CD14-positive monocyte (primary cell): ENCODE measurements around the gene PTGR1. TPM values are rescaled to one million over a fixed set of nuclear protein-coding genes. Genes with fewer than 3 reads are reported as not detected.

Experiments
- DNase-seq, 3 donors: peaks; one replicate each; pipeline ENCODE4 v3.0.0-alpha.2; 2011 to 2022
- H2AFZ ChIP-seq: 2 replicates; pipeline ENCODE4 v1.6.0; 2012; ENCODE audit warnings: mild to moderate bottlenecking, low read depth, low read length, inconsistent platforms; ENCODE audit not compliant: insufficient read depth, poor library complexity, severe bottlenecking
- H3K27ac ChIP-seq, 2 donors: 1 replicate in 1 of 2; 2 replicates in 1 of 2; pipeline ENCODE4 v1.5.1; 2012 to 2013; ENCODE audit warnings: low read length in 2 of 2, control low read depth in 1 of 2, inconsistent platforms in 1 of 2, low read depth in 1 of 2, mild to moderate bottlenecking in 1 of 2
- H3K27me3 ChIP-seq, 2 donors: one replicate each; pipeline versions ENCODE4 v1.6.0 to v1.6.1; 2011 to 2013; ENCODE audit warnings: low read length in 2 of 2; ENCODE audit not compliant: control insufficient read depth in 2 of 2, insufficient read depth in 2 of 2
- H3K36me3 ChIP-seq, 2 donors: replicated peaks in 1 of 2; 1 replicate in 1 of 2; 2 replicates in 1 of 2; pipeline versions ENCODE4 v1.5.1 to v1.6.1; 2012 to 2013; ENCODE audit warnings: low read length in 2 of 2, control low read depth in 1 of 2, inconsistent platforms in 1 of 2, mild to moderate bottlenecking in 1 of 2; ENCODE audit not compliant: insufficient read depth in 2 of 2, control insufficient read depth in 1 of 2
- H3K4me1 ChIP-seq, 2 donors: 1 replicate in 1 of 2; 2 replicates in 1 of 2; pipeline versions ENCODE4 v1.5.1 to v1.6.1; 2012 to 2013; ENCODE audit warnings: low read length in 2 of 2, control low read depth in 1 of 2, inconsistent platforms in 1 of 2, mild to moderate bottlenecking in 1 of 2, moderate library complexity in 1 of 2; ENCODE audit not compliant: insufficient read depth in 2 of 2, control insufficient read depth in 1 of 2
- H3K4me2 ChIP-seq: replicated peaks from 2 replicates; pipeline ENCODE3; 2012; ENCODE audit warnings: low read length, moderate library complexity, mild to moderate bottlenecking; ENCODE audit not compliant: poor library complexity, severe bottlenecking; ENCODE audit errors: extremely low read depth
- H3K4me3 ChIP-seq, 3 experiments: fragments of 200-600 bp in 1 of 3; sonication (generic) in 1 of 3; replicated peaks in 1 of 3; 1 replicate in 2 of 3; 2 replicates in 1 of 3; pipeline ENCODE4 v1.5.1; 2011 to 2013; ENCODE audit warnings: low read length in 3 of 3, mild to moderate bottlenecking in 3 of 3, control low read depth in 2 of 3, low read depth in 2 of 3, inconsistent platforms in 1 of 3, moderate library complexity in 1 of 3
- H3K79me2 ChIP-seq: 2 replicates; pipeline ENCODE4 v1.6.0; 2012; ENCODE audit warnings: mild to moderate bottlenecking, control low read depth, inconsistent platforms, low read length, moderate library complexity; ENCODE audit not compliant: insufficient read depth
- H3K9ac ChIP-seq: 2 replicates; pipeline ENCODE4 v1.6.0; 2017; ENCODE audit warnings: low read length, mild to moderate bottlenecking; ENCODE audit not compliant: insufficient read depth, poor library complexity, severe bottlenecking
- H3K9me3 ChIP-seq, 2 donors: replicated peaks in 1 of 2; 1 replicate in 1 of 2; 2 replicates in 1 of 2; pipeline versions ENCODE4 v1.5.1 to v1.6.1; 2012 to 2013; ENCODE audit warnings: low read length in 2 of 2, control low read depth in 1 of 2; ENCODE audit not compliant: control insufficient read depth in 1 of 2, insufficient read depth in 1 of 2
- H4K20me1 ChIP-seq: 2 replicates; pipeline ENCODE4 v1.6.0; 2012; ENCODE audit warnings: mild to moderate bottlenecking, low read length, control low read depth, moderate library complexity; ENCODE audit not compliant: insufficient read depth
- H3K27ac Mint-ChIP-seq, 7 donors: one replicate each; pipeline ENCODE4 v1.8.0; 2020; ENCODE audit warnings: mild to moderate bottlenecking in 7 of 7, mixed read lengths in 7 of 7, moderate library complexity in 6 of 7, inconsistent platforms in 2 of 7
- H3K27me3 Mint-ChIP-seq, 3 donors: one replicate each; pipeline ENCODE4 v1.8.0; 2021 to 2022; ENCODE audit warnings: low read depth in 3 of 3, mild to moderate bottlenecking in 3 of 3, mixed read lengths in 3 of 3, moderate library complexity in 3 of 3, inconsistent platforms in 1 of 3
- H3K36me3 Mint-ChIP-seq, 2 donors: one replicate each; pipeline ENCODE4 v1.8.0; 2020; ENCODE audit warnings: mixed read lengths in 2 of 2, inconsistent platforms in 1 of 2, mild to moderate bottlenecking in 1 of 2
- H3K4me1 Mint-ChIP-seq: one replicate; pipeline ENCODE4 v1.8.0; 2020; ENCODE audit warnings: mild to moderate bottlenecking, mixed read lengths
- H3K4me3 Mint-ChIP-seq, 2 donors: one replicate each; pipeline ENCODE4 v1.8.0; 2020; ENCODE audit warnings: mild to moderate bottlenecking in 2 of 2, mixed read lengths in 2 of 2, moderate library complexity in 1 of 2
- H3K9me3 Mint-ChIP-seq, 7 donors: one replicate each; pipeline ENCODE4 v1.8.0; 2020 to 2022; ENCODE audit warnings: mixed read lengths in 7 of 7, mild to moderate bottlenecking in 6 of 7, moderate library complexity in 6 of 7, inconsistent platforms in 2 of 7
- WGBS: methylation state at CpG from one replicate; pipeline ENCODE4 v1.1.5; 2013; ENCODE audit warnings: missing lambda C conversion rate; ENCODE audit not compliant: insufficient coverage; 5-methylcytosine and 5-hydroxymethylcytosine counted together
- intact Hi-C, 2 donors: fragments of 100-400 bp; cut with micrococcal nuclease; formaldehyde crosslinking; loops; one replicate each; pipeline versions ENCODE4 v1.15.0 to v1.15.1; 2023
- polyA plus RNA-seq, 3 donors: library from polyadenylated mRNA; depleted of rRNA in 1 of 3; unstranded in 2 of 3; stranded (reverse) in 1 of 3; fragments of 300-500 nt in 2 of 3; fragments of >200 nt in 1 of 3; fragmentation: Illumina TruSeq in 2 of 3; gene quantifications; 1 replicate in 2 of 3; 2 replicates in 1 of 3; pipeline ENCODE4 v1.2.3, GENCODE V29; 2012 to 2021
- TF ChIP-seq, protein P1 (sequence below): fragments of 200-600 bp; IDR thresholded peaks from one replicate; pipeline ENCODE4 v1.8.0; 2022; ENCODE audit warnings: antibody characterized with exemption, mild to moderate bottlenecking

Gene PTGR1
- polyA plus RNA-seq, 3 donors = 0.41 to 1.1 (median 0.68) TPM

DNA sequence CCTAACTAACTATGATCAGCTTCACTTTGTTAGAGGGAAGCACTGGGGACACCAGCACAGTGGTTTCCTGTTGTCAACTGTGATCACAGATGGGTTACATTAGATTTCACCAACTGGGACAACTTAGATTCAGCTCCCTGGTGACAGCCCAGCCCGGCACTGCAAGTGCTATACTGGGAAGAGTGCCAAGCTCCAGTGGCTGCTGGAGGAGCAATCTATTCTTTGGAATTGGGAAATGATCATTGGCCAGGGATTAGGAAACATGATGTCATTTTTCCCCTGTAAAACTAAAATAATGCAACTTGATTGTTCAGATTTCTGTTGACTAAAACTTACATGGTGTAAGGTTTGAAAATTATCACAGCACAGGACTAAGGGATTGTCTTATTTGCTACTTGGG lies 33.2 kb downstream of the PTGR1 start:
- Histone ChIP-seq H3K4me2 (no peak overlapping the region), H3K36me3 (peaks cover 0 to 22% of the 10 kb centered on the region in 2 donors), H3K79me2 (no peaks in the 10 kb centered on the region), H3K4me3 (no peak overlapping the region), H3K27me3 (no peaks in the 10 kb centered on the region), H3K4me1 (no peaks in the 10 kb centered on the region), H3K27ac (no peak overlapping the region), H4K20me1 (no peaks in the 10 kb centered on the region), H2AFZ (no peak overlapping the region), H3K9ac (no peak overlapping the region), H3K9me3 (peaks cover 37 to 62% of the 10 kb centered on the region in 2 donors)
- Mint-ChIP-seq H3K4me1 (no peaks in the 10 kb centered on the region), H3K4me3 (no peak overlapping the region), H3K9me3 (peaks cover 39 to 71% (median 56%) of the 10 kb centered on the region in 7 donors), H3K27me3 (peaks cover 0 to 2% (median 2%) of the 10 kb centered on the region in 3 donors), H3K36me3 (peaks cover 35 to 47% of the 10 kb centered on the region in 2 donors), H3K27ac (no peak overlapping the region)
- no peak for DNase-seq
- WGBS = no CpG with 5 or more reads among the region's 1 CpG
- TF ChIP-seq, protein P1, sequence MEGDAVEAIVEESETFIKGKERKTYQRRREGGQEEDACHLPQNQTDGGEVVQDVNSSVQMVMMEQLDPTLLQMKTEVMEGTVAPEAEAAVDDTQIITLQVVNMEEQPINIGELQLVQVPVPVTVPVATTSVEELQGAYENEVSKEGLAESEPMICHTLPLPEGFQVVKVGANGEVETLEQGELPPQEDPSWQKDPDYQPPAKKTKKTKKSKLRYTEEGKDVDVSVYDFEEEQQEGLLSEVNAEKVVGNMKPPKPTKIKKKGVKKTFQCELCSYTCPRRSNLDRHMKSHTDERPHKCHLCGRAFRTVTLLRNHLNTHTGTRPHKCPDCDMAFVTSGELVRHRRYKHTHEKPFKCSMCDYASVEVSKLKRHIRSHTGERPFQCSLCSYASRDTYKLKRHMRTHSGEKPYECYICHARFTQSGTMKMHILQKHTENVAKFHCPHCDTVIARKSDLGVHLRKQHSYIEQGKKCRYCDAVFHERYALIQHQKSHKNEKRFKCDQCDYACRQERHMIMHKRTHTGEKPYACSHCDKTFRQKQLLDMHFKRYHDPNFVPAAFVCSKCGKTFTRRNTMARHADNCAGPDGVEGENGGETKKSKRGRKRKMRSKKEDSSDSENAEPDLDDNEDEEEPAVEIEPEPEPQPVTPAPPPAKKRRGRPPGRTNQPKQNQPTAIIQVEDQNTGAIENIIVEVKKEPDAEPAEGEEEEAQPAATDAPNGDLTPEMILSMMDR = no peak
- intact Hi-C loops = no loop called here

DNA sequence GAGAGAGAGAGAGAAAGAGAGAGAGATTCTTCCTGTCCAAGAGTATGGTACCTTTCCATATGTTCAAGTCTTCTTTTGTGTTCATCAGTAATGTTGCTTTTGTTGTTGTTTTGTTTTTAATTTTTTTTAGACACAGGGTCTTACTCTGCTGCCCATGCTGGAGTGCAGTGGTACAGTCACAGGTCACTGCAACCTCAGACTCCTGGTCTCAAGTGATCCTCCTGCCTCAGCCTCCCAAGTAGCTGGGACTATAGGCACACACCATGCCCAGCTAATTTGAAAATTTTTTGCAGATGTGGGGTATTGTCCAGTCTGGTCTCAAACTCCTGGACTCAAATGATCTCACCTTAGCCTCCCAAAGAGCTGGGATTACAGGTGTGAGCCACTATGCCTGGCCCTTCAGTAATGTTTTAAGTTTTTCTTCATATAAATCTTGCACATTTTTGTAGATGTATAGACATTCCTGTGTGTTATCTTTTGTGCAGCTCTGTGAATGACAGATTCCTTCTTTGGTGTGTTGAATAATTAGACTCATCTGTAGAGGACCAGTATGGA lies 38.2 kb downstream of the PTGR1 start:
- Mint-ChIP-seq H3K4me1 (no peaks in the 10 kb centered on the region), H3K27ac (no peak overlapping the region), H3K4me3 (no peak overlapping the region), H3K36me3 (peaks cover 5 to 8% of the 10 kb centered on the region in 2 donors), H3K27me3 (no peaks in the 10 kb centered on the region), H3K9me3 (peaks cover 29 to 67% (median 51%) of the 10 kb centered on the region in 7 donors)
- Histone ChIP-seq H3K4me2 (no peak overlapping the region), H3K4me1 (no peaks in the 10 kb centered on the region), H3K27ac (no peak overlapping the region), H3K27me3 (no peaks in the 10 kb centered on the region), H2AFZ (no peak overlapping the region), H4K20me1 (no peaks in the 10 kb centered on the region), H3K4me3 (no peak overlapping the region), H3K79me2 (no peaks in the 10 kb centered on the region), H3K36me3 (no peaks in the 10 kb centered on the region), H3K9me3 (peaks cover 29 to 60% of the 10 kb centered on the region in 2 donors), H3K9ac (no peak overlapping the region)
- intact Hi-C loops = no loop called here
- TF ChIP-seq, protein P1 = no peak
- DNase-seq = no peak
